Activated CD8-positive, alpha-beta memory T cell treated with anti-CD3 and anti-CD28 coated beads for 1 hour (primary cell): ENCODE results near the gene ASB11.

ENCODE experiments used
- DNase-seq, 2 donors: peaks; one replicate each; pipeline ENCODE4 v3.0.0-alpha.2; 2020; ENCODE audit warnings: low read depth in 1 of 2; ENCODE audit errors: extremely low read depth in 1 of 2

The ASB11 gene

GRCh38 chrX:15235001-15235400 lies 80.4 kb downstream of the ASB11 start:
- no peak for DNase-seq

DNA sequence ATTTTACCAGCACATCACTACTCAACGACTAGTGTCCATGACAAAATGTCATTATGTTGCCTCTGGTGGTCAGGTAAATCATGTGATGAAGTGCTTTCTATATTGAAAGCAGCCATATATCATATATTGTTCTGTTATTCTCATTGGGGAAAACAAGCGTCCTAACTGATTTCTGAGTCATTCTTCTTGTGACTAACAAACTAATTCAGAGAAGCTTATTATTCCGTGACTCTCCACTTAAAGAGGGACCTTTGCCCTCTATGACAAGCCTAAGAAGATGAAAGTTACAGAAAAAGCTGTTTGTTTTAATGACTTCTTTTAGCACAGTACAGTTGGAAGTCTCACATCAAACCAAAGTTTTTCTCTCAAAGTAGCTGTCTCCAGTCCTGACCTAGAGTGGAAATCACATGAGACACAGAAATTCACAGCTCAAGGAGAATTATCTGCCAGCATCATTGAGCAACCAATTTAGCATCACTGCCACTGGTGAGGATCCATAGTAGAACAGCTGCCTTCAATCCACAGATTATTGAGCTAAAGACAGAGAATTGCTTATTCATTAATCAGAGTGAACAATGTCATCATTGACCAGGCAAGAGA lies 81.9 kb downstream of the ASB11 start:
- no peak for DNase-seq
